ENCODE results near the gene COIL.

The COIL gene

DNA sequence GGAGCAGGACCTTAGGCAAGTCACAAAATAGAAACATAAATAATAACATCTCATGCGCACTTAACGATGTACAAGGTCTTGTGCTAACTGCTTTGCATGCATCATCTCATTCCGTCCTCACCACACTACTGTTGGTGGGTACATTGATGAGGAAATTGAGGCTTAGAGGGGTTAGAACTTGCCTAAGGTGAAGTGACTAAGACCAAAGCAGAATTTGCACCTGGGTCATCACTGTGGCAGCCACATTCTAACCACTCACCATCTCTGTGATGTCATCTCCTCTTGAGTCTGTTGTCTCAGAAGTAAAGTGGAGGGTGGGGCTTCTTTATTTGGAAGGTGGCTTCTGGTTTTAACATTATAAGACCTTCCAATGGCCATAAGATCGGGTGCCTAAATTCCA, 26.6 kb downstream of the COIL start:
- no peak for DNase-seq

- DNase-seq: no peak
Observed at GRCh38 chr17:56933868-56934267, 27.0 kb downstream of the COIL start.

- no peak for DNase-seq
Observed at GRCh38 chr17:56933151-56933745, 27.6 kb downstream of the COIL start.

GRCh38 chr17:56930739-56931337, 30.0 kb downstream of the COIL start:
- no peak for DNase-seq

DNA sequence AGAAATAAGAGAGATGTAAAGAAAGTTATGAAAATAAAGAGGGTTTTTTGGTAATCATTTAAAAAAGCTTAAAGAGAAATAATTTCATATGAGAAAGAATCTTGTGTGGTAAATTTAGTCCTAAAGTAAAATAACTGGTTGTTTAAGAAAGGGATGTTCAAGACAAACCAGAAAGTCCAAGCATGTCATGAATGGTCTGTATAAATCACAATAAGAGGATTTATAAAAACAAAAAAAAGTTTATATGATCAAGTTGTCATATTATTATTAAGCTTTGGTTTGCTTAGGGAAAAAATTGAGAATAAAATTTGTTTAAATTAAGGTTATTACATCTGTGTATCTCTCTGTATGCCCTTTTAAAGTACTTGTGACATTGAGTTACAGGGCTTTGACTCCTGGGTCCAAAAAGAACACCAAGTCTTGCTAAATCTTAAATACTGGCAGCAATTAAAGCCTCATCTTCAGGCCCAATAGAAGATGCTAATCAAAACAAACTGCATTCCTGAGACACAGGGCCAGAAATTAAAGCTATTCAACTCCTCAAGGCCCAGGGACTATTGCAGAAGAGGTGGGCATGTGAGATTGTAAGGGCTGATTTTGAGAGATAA, 31.4 kb downstream of the COIL start:
- DNase-seq: no peak

DNA sequence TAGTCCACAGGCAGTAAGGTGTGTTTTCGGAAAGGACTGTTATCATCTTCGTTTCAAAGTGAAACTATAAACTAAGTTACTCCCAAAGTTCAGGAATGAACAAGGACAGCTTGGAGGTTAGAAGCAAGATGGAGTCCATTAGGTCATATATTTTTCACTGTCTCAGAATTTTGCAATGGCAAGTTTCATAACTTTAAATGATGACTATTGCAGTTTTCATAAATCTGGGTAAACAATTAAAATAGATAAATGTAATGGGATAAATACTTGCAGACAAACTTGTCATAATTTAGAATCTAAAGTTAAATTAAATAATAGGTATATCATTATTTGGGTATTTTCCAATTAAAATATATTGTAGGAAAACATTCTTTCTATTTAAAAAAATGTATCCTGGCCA, 32.3 kb downstream of the COIL start:
- no peak for DNase-seq

DNA sequence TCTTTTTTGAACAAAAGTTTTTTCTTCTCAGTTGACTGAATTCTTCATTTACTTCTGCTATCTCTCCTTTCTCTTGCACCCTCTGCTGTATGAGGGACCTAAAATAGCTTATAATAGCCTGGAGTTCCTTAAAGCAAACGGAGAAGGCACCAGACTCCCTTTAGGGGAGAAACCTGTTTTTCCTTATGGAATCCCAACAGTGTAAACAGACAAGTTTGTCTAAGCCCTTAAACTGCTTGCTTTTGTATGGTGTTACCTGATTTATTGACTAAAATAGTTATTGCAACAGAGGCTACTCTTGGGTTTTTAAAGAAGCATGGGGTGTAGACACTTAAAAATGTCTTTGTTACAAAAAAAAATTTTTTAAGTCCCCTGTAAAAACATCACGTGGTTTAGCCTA, 34.1 kb downstream of the COIL start:
- no peak for DNase-seq

- DNase-seq: no peak
Observed at GRCh38 chr17:56926270-56926669, 34.6 kb downstream of the COIL start.

DNA sequence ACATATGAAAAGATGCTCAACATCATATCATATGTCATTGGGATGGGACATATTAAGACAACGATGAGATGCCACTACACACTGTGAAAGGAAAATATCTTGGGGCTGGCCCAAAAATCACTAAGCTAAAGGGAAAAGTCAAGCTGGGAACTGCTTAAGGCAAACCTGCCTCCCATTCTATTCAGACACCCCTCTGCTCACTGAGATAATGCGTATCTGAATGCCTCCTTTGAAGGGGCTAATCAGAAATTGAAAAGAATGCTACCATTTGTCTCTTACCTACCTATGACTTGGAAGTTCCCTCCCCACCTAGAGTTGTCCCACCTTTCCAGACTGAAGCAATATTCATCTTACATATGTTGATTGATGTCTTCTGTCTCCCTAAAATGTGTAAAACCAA, 35.8 kb downstream of the COIL start:
- no peak for DNase-seq

- DNase-seq: no peak
Observed at GRCh38 chr17:56919717-56920116, 41.1 kb downstream of the COIL start.

DNA sequence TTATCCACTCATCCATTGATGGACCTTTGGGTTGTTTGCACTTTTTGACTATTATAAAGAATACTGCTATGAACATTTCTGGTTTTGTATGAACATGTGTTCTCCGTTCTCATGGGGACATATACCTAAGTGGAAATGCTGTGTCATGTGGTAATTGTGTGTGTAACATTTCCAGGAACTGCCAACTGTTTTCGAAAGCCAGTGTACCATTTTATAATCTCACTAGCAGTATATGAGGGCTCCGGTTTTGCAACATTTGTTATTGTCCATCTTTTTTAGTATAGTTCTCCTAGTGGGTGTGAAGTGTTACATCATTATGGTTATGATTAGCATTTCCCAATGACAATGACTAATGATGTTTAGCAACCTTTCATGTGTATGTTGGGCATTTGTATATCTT, 41.9 kb downstream of the COIL start:
- DNase-seq: no peak

DNA sequence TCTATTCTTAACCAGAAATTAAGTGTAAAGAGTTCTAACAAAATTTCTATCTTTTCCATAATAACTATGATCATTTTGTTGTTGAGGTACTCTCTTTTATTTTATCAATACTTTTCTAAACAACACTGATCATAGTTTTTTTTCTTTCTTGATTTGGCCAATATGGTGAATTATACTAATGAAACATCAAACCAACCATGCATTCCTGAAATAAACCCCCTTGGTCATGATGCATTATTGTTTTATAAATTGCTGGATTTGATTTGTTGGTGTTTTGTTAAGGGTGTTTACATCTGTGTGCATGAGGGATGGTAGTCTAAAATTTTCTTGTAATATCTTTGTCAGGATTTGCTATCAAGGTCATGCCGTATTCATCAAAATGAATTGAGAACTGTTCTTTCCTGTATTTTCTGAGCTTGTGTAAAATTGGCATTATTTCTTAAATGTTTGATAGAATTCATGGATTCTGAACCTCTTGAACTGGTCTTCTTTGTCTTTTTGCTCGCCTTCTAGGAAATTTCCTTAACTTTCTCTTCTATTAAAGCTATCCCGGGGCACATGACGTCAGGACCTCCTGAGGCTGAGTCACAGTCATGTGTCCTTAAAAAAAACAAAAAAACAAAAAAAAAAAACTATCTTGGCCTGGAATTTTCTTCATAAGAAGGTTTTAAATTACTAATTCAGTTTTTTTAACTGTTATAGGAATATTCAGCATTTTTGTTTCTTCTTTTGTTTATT, 43.1 kb downstream of the COIL start:
- no peak for DNase-seq

DNA sequence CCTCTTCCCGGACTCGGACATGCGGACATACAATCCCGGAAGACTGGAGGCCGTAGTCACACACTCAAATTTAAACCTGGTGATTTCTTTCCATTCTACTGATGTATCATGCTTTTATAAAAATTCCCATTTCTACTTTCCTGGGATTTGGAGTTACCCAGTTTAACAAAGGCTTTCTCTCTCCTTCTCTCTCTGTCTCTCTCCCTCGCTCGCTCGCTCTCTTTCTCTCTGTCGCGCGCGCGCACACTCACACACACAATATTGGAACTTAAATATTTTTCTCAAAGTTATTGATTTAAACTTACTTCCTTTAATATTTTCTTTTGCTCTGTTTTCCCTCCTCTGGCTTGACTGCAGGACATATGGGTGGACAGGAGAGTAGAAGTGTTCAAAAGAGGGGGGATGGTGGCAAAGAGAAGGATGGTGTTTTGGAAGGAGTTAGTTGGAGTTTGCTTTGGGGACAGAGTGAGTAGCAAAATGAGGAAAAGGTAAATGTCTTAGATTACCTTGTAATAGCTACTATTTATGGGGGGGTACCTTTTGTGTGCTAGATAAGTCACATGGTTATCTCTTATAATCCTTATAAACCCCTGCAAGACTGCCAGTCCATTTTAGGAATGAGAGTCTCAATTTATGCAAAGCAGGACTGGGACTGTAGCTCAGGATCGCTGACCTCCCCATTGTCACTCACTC, 46.1 kb downstream of the COIL start:
- DNase-seq: no peak

- peak; percentile 59 to 80 for DNase-seq
Observed at GRCh38 chr17:56913867-56914580, 46.8 kb downstream of the COIL start, which contains the start of gene TRIM25. TRIM25 (minus strand) TSS chr17:56914049; CDS start chr17:56913988, 61 bp downstream.

GRCh38 chr17:56913353-56913866, 47.4 kb downstream of the COIL start:
- DNase-seq: no peak

DNA sequence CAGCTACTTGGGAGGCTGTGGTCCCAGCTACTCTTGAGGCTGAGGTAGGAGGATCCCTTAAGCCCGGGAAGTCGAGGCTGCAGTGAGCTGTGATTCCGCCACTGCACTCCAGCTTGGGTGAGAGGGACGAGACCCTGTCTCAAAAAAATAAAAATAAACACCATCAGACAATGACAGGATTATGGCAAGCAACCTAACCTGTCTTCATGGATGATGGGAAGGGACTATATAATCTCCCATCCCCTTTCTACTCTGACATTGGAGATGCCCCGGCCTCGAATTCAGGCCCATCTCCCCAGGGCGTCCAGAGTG, 47.9 kb downstream of the COIL start:
- DNase-seq: no peak

GRCh38 chr17:56912105-56912999, 48.5 kb downstream of the COIL start:
- DNase-seq: no peak

DNA sequence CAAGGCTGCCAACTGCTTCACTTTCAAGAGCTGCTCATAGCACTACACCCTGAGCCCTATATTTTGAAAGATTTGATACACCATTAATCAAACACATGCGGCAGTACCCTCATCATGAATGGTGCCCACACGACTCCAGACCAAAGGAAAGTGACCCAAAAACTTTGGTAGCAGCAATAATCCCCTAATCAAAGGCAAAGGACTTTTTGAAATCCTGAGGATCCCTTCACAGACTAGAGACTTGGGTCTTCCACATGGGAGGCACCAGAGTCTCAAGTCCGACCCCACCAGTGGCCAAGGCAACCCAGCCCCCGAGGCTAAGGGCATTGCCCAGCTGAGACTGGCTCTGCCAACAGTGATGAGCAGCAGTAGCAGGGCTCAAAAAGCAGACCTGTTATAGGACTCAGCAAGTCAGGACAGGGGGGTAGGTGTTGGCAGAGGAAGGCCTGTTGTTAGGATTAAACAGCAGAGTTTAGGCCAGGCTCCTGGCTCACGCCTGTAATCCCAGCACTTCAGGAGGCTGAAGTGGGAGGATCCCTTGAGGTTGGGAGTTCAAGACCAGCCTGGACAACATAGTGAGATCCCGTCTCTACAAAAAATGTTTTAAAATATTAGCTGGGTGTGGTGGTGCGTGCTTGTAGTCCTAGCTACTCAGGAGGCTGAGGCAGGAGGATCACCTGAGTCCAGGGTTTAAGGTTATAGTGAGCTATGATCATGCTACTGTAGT, 50.2 kb downstream of the COIL start:
- DNase-seq: no peak

GRCh38 chr17:56909742-56910508, 50.9 kb downstream of the COIL start:
- DNase-seq: no peak

DNA sequence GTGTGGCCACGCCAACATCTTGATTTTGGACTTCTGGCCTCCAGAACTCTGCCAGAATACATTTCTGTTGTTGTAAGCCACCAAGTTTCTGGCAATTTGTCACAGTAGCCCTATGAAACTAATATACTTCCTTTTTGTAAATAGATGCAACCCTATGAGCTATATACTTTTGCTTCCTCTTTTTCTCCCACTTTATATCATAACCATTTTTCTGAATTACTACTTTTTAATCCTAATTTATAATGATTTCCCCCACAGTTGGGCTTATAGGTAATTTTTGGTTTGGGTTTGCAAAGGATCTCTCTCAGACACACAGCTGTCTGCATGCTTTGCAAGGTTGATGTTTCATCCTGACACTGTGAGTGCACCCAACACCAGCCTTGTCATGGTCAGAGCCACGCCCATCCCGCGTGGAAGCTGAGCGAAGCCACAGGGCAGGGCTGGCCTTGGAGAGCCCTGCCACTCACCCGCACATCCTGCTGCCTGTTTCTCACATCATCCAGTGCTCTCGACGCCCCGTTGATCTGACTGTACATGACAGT, 52.8 kb downstream of the COIL start:
- DNase-seq: no peak

Measured in NCI-H446 (cell line).